HepG2 (cell line): ENCODE results near the gene HOXB4.

Experiments used
- CBX1 ChIP-seq: IDR thresholded peaks from one replicate; pipeline ENCODE4 v1.6.1; 2016; ENCODE audit warnings: antibody characterized with exemption, low read depth
- CTCF ChIP-seq: sonication (generic); formaldehyde crosslinking; IDR thresholded peaks from 2 replicates; pipeline ENCODE4 v1.5.0; 2020; ENCODE audit warnings: mild to moderate bottlenecking, missing genetic modification reagents, moderate library complexity
- REPIN1 ChIP-seq: sonication (generic); formaldehyde crosslinking; IDR thresholded peaks from 2 replicates; pipeline ENCODE4 v1.8.0; 2022; ENCODE audit warnings: missing genetic modification reagents, low read depth, mild to moderate bottlenecking, borderline replicate concordance
- ZBTB8A ChIP-seq: sonication (generic); formaldehyde crosslinking; IDR thresholded peaks from 2 replicates; pipeline ENCODE4 v1.4.0; 2020; ENCODE audit warnings: mild to moderate bottlenecking, low read depth, missing genetic modification reagents, borderline replicate concordance
- ZKSCAN1 ChIP-seq: fragments of 150-350 bp; IDR thresholded peaks from 2 replicates; pipeline ENCODE4 v1.6.1; 2014; ENCODE audit warnings: low read length
- ZNF543 ChIP-seq: sonication (generic); formaldehyde crosslinking; IDR thresholded peaks from 2 replicates; pipeline ENCODE4 v1.4.0; 2020; ENCODE audit warnings: mild to moderate bottlenecking, missing genetic modification reagents

GRCh38 chr17:48565925-48566710, 12.0 kb downstream of the HOXB4 start:
- TF ChIP-seq CTCF (CRISPR knock-in tag) (no peak), REPIN1 (no peak), ZBTB8A (CRISPR knock-in tag) (no peak), ZNF543 (CRISPR knock-in tag) (no peak), CBX1 (no peak), ZKSCAN1 (no peak)
